Measurements from ENCODE around the gene GNAT3. TPM values are rescaled to one million over a fixed set of nuclear protein-coding genes. Genes with fewer than 3 reads are reported as not detected.

The GNAT3 gene
- total and polyA plus RNA-seq, 2 donors from 2014 or later: not detected

GRCh38 chr7:80537091-80537490, 25.2 kb upstream of the GNAT3 start:
- intact Hi-C loops (cut with DNase I): no loop called here
- Histone ChIP-seq H3K27ac (ENCODE audit: low read depth in 2 of 2, low read length in 2 of 2) (no peak overlapping the region), H3K4me3 (ENCODE audit: low read length in 3 of 3) (no peak overlapping the region), H3K9me3 (ENCODE audit: control insufficient read depth in 2 of 3, insufficient read depth in 1 of 3, low read length in 3 of 3) (peaks cover 0 to 2% (median 0%) of the 10 kb centered on the region in 3 donors), H3K27me3 (ENCODE audit: control insufficient read depth, insufficient read depth, low read length) (no peaks in the 10 kb centered on the region), H3K36me3 (ENCODE audit: control insufficient read depth in 2 of 3, insufficient read depth in 3 of 3, low read length in 3 of 3) (no peaks in the 10 kb centered on the region), H3K9ac (ENCODE audit: low read length in 3 of 3) (no peak overlapping the region), H3K4me1 (ENCODE audit: control insufficient read depth in 2 of 3, insufficient read depth in 2 of 3, low read depth in 1 of 3, low read length in 3 of 3) (no peaks in the 10 kb centered on the region)
- no peak for DNase-seq
- no peak for FAIRE-seq
- TF ChIP-seq CTCF (IDR thresholded peaks at IDR 0.05; ENCODE audit: borderline replicate concordance, extremely low read depth, insufficient read depth): no peak

GRCh38 chr7:80536426-80536825, 24.6 kb upstream of the GNAT3 start:
- Histone ChIP-seq H3K36me3 (ENCODE audit: control insufficient read depth in 2 of 3, insufficient read depth in 3 of 3, low read length in 3 of 3) (no peaks in the 10 kb centered on the region), H3K27ac (ENCODE audit: low read depth in 2 of 2, low read length in 2 of 2) (no peak overlapping the region), H3K9me3 (ENCODE audit: control insufficient read depth in 2 of 3, insufficient read depth in 1 of 3, low read length in 3 of 3) (peaks cover 0 to 2% (median 0%) of the 10 kb centered on the region in 3 donors), H3K4me3 (ENCODE audit: low read length in 3 of 3) (no peak overlapping the region), H3K9ac (ENCODE audit: low read length in 3 of 3) (no peak overlapping the region), H3K27me3 (ENCODE audit: control insufficient read depth, insufficient read depth, low read length) (no peaks in the 10 kb centered on the region), H3K4me1 (ENCODE audit: control insufficient read depth in 2 of 3, insufficient read depth in 2 of 3, low read depth in 1 of 3, low read length in 3 of 3) (no peaks in the 10 kb centered on the region)
- DNase-seq (no peak), FAIRE-seq (no peak)
- no peak for TF ChIP-seq CTCF (IDR thresholded peaks at IDR 0.05; ENCODE audit: borderline replicate concordance, extremely low read depth, insufficient read depth)
- intact Hi-C loops (cut with DNase I): no loop called here

GRCh38 chr7:80533287-80533686, 21.4 kb upstream of the GNAT3 start:
- DNase-seq (no peak), FAIRE-seq (no peak)
- H3K9me3 ChIP-seq (ENCODE audit: control insufficient read depth in 2 of 3, insufficient read depth in 1 of 3, low read length in 3 of 3): peaks cover 0 to 2% (median 0%) of the 10 kb centered on the region in 3 donors
- no peaks in the 10 kb centered on the region for H3K4me1 ChIP-seq (ENCODE audit: control insufficient read depth in 2 of 3, insufficient read depth in 2 of 3, low read depth in 1 of 3, low read length in 3 of 3)
- H3K27me3 ChIP-seq (ENCODE audit: control insufficient read depth, insufficient read depth, low read length): no peaks in the 10 kb centered on the region
- H3K36me3 ChIP-seq (ENCODE audit: control insufficient read depth in 2 of 3, insufficient read depth in 3 of 3, low read length in 3 of 3): no peaks in the 10 kb centered on the region
- no peak overlapping the region for H3K9ac ChIP-seq (ENCODE audit: low read length in 3 of 3)
- no peak for TF ChIP-seq CTCF (IDR thresholded peaks at IDR 0.05; ENCODE audit: borderline replicate concordance, extremely low read depth, insufficient read depth)
- intact Hi-C loops (cut with DNase I): no loop called here
- no peak overlapping the region for H3K27ac ChIP-seq (ENCODE audit: low read depth in 2 of 2, low read length in 2 of 2)
- no peak overlapping the region for H3K4me3 ChIP-seq (ENCODE audit: low read length in 3 of 3)

GRCh38 chr7:80532153-80532552, 20.3 kb upstream of the GNAT3 start:
- Histone ChIP-seq H3K36me3 (ENCODE audit: control insufficient read depth in 2 of 3, insufficient read depth in 3 of 3, low read length in 3 of 3) (no peaks in the 10 kb centered on the region), H3K27ac (ENCODE audit: low read depth in 2 of 2, low read length in 2 of 2) (no peak overlapping the region), H3K9me3 (ENCODE audit: control insufficient read depth in 2 of 3, insufficient read depth in 1 of 3, low read length in 3 of 3) (peaks cover 0 to 2% (median 0%) of the 10 kb centered on the region in 3 donors), H3K4me3 (ENCODE audit: low read length in 3 of 3) (no peak overlapping the region), H3K4me1 (ENCODE audit: control insufficient read depth in 2 of 3, insufficient read depth in 2 of 3, low read depth in 1 of 3, low read length in 3 of 3) (no peaks in the 10 kb centered on the region), H3K27me3 (ENCODE audit: control insufficient read depth, insufficient read depth, low read length) (no peaks in the 10 kb centered on the region), H3K9ac (ENCODE audit: low read length in 3 of 3) (no peak overlapping the region)
- TF ChIP-seq CTCF (IDR thresholded peaks at IDR 0.05; ENCODE audit: borderline replicate concordance, extremely low read depth, insufficient read depth): no peak
- intact Hi-C loops (cut with DNase I): no loop called here
- DNase-seq (no peak), FAIRE-seq (no peak)
